Stimulated activated CD4-positive, alpha-beta T cell treated with anti-CD3 and anti-CD28 coated beads, Interleukin-4, amount 100 ng/mL, for 24 hours (primary cell): ENCODE measurements around the gene TBC1D2B.
A peak's percentile ranks its signal among the peaks of the same experiment; 100 is the strongest.

Experiments used
- DNase-seq: peaks from one replicate; pipeline ENCODE4 v3.0.0-alpha.2; 2020

Gene TBC1D2B

GRCh38 chr15:78077053-78077870, at the start of gene TBC1D2B:
Gene TBC1D2B, minus strand, starts transcription at chr15:78077711. Its CDS starts 59 bp downstream, at chr15:78077652.
- DNase-seq = peak; percentile 72

- DNase-seq = no peak
These were observed 47.8 kb upstream of the TBC1D2B start for GRCh38 chr15:78125267-78125666.

- no peak for DNase-seq
These were observed 43.0 kb upstream of the TBC1D2B start for GRCh38 chr15:78120523-78120922.

- DNase-seq = no peak
These were observed 35.0 kb upstream of the TBC1D2B start for GRCh38 chr15:78112551-78112950.

- DNase-seq = no peak
These were observed 34.3 kb upstream of the TBC1D2B start for GRCh38 chr15:78111788-78112187.

- no peak for DNase-seq
These were observed 33.5 kb upstream of the TBC1D2B start for GRCh38 chr15:78110916-78111475.

- DNase-seq = no peak
These were observed 32.6 kb upstream of the TBC1D2B start for GRCh38 chr15:78110096-78110495.

- no peak for DNase-seq
These were observed 31.6 kb upstream of the TBC1D2B start for GRCh38 chr15:78109156-78109555.

- DNase-seq = peak; percentile 86
These were observed 31.0 kb upstream of the TBC1D2B start for GRCh38 chr15:78108300-78109084.

- DNase-seq = no peak
These were observed 30.0 kb upstream of the TBC1D2B start for GRCh38 chr15:78107471-78107870.

GRCh38 chr15:78105476-78106241, 28.1 kb upstream of the TBC1D2B start:
- DNase-seq = no peak

- no peak for DNase-seq
These were observed 27.3 kb upstream of the TBC1D2B start for GRCh38 chr15:78104566-78105475.

GRCh38 chr15:78104119-78104479, 26.6 kb upstream of the TBC1D2B start:
- no peak for DNase-seq

GRCh38 chr15:78103406-78104118, 26.1 kb upstream of the TBC1D2B start:
- peak; percentile 61 for DNase-seq

- no peak for DNase-seq
These were observed 25.2 kb upstream of the TBC1D2B start for GRCh38 chr15:78102741-78103140.

GRCh38 chr15:78102211-78102610, 24.7 kb upstream of the TBC1D2B start:
- DNase-seq = no peak

- DNase-seq = no peak
These were observed 24.1 kb upstream of the TBC1D2B start for GRCh38 chr15:78101423-78102105.

GRCh38 chr15:78100886-78101285, 23.4 kb upstream of the TBC1D2B start:
- no peak for DNase-seq

- no peak for DNase-seq
These were observed 20.7 kb upstream of the TBC1D2B start for GRCh38 chr15:78098131-78098755.

- DNase-seq = no peak
These were observed 20.2 kb upstream of the TBC1D2B start for GRCh38 chr15:78097667-78098066.
